ENCODE measurements around the gene SLC25A21.

The SLC25A21 gene

DNA sequence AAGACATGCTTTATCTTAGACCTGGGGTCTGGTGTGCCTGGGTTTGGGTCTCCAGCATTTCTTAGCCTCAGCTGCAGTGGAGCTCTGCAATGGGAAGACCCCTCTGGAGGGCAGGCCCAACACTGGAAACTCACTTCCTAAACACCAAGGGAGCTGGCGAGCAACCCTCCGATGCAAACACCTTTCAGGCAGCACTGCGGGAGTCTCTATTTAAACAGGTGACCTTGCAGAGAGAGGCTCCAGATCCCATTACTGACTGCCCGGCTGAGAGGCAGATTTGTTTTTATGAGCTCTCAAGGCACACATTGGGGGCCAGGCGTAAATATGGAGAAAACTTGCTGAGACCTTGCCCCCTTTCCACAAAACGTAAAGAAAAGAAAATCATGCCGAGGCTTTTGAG, 315.3 kb downstream of the SLC25A21 start:
- H3K4me3 Mint-ChIP-seq: no peak overlapping the region
- no peaks in the 10 kb centered on the region for H3K9me3 Mint-ChIP-seq
- peaks cover 22% of the 10 kb centered on the region for H3K27me3 Mint-ChIP-seq (ENCODE audit: low read depth)
- no peak for TF ChIP-seq CTCF (IDR thresholded peaks at IDR 0.05; ENCODE audit: unreplicated experiment in 3 of 3)
- H3K36me3 Mint-ChIP-seq (ENCODE audit: low read depth): no peaks in the 10 kb centered on the region
- no peak overlapping the region for H3K27ac Mint-ChIP-seq
- H3K4me1 Mint-ChIP-seq: peaks cover 48% of the 10 kb centered on the region

- no peak overlapping the region for H3K4me3 Mint-ChIP-seq
These were observed 316.1 kb downstream of the SLC25A21 start for GRCh38 chr14:36856095-36856878.

DNA sequence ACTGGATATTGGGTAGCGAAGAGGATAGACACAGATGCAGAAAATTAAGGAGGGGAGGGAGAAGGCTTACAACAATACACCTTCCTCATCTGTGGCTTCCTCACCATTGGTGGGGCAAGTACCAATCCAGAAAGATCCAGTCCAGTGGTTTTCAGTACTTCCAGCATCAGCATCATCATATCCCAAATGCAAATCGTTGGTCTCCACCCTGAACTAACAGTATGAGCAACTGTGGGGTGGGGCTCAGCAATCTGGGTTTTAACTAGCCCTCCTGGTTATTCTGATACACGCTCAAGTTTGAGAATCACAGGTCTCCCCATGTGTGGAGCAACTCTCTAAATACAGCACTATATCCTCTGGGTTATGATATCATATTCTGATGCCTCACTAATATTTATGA, 317.0 kb downstream of the SLC25A21 start:
- Mint-ChIP-seq H3K27me3 (ENCODE audit: low read depth) (peaks cover 24% of the 10 kb centered on the region), H3K36me3 (ENCODE audit: low read depth) (no peaks in the 10 kb centered on the region), H3K9me3 (no peaks in the 10 kb centered on the region), H3K4me1 (peaks cover 34% of the 10 kb centered on the region), H3K4me3 (no peak overlapping the region), H3K27ac (no peak overlapping the region)
- TF ChIP-seq CTCF (IDR thresholded peaks at IDR 0.05; ENCODE audit: unreplicated experiment in 3 of 3): no peak

More at GRCh38 chr14:36856095-36856878, 316.1 kb downstream of the SLC25A21 start:
- H3K9me3 Mint-ChIP-seq: no peaks in the 10 kb centered on the region
- no peak for TF ChIP-seq CTCF (IDR thresholded peaks at IDR 0.05; ENCODE audit: unreplicated experiment in 3 of 3)
- H3K36me3 Mint-ChIP-seq (ENCODE audit: low read depth): no peaks in the 10 kb centered on the region
- no peak overlapping the region for H3K27ac Mint-ChIP-seq
- peaks cover 41% of the 10 kb centered on the region for H3K4me1 Mint-ChIP-seq
- peaks cover 19% of the 10 kb centered on the region for H3K27me3 Mint-ChIP-seq (ENCODE audit: low read depth)

- no peaks in the 10 kb centered on the region for H3K36me3 Mint-ChIP-seq (ENCODE audit: low read depth)
- H3K4me3 Mint-ChIP-seq: no peak overlapping the region
- no peak for TF ChIP-seq CTCF (IDR thresholded peaks at IDR 0.05; ENCODE audit: unreplicated experiment in 3 of 3)
- no peak overlapping the region for H3K27ac Mint-ChIP-seq
- no peaks in the 10 kb centered on the region for H3K9me3 Mint-ChIP-seq
- H3K4me1 Mint-ChIP-seq: peaks cover 27% of the 10 kb centered on the region
- H3K27me3 Mint-ChIP-seq (ENCODE audit: low read depth): peaks cover 21% of the 10 kb centered on the region
These were observed 319.3 kb downstream of the SLC25A21 start for GRCh38 chr14:36852981-36853691.

GRCh38 chr14:36848213-36848612, 324.2 kb downstream of the SLC25A21 start:
- Mint-ChIP-seq H3K4me1 (peaks cover 15% of the 10 kb centered on the region), H3K27ac (no peak overlapping the region), H3K9me3 (no peaks in the 10 kb centered on the region), H3K4me3 (no peak overlapping the region), H3K36me3 (ENCODE audit: low read depth) (no peaks in the 10 kb centered on the region), H3K27me3 (ENCODE audit: low read depth) (peaks cover 6% of the 10 kb centered on the region)
- no peak for TF ChIP-seq CTCF (IDR thresholded peaks at IDR 0.05; ENCODE audit: unreplicated experiment in 3 of 3)

Measured in nephron (organoid).